SU-DHL-6 (cell line): ENCODE measurements around the gene SDC1.

Source experiments
- H2AFZ ChIP-seq: fragments of 200-600 bp; sonication (generic); 2 replicates; pipeline ENCODE4 v1.6.1; 2014; ENCODE audit warnings: low read depth, mild to moderate bottlenecking, moderate library complexity, mixed read lengths, antibody characterized with exemption, low read length; ENCODE audit not compliant: severe bottlenecking
- H3F3A ChIP-seq: fragments of 200-600 bp; shearing (Covaris generic); 2 replicates; pipeline ENCODE4 v1.6.0; 2016; ENCODE audit warnings: antibody characterized with exemption, mild to moderate bottlenecking; ENCODE audit not compliant: insufficient read depth
- H3K27ac ChIP-seq: fragments of 200-600 bp; sonication (generic); 2 replicates; pipeline ENCODE4 v1.5.1; 2016; ENCODE audit warnings: low read depth, mild to moderate bottlenecking, low read length, moderate library complexity, mixed read lengths
- H3K27me3 ChIP-seq: fragments of 200-600 bp; sonication (generic), shearing (Covaris generic); 2 replicates; pipeline ENCODE4 v1.6.0; 2014; ENCODE audit warnings: mild to moderate bottlenecking, low read length
- H3K36me3 ChIP-seq: fragments of 200-600 bp; sonication (generic); 2 replicates; pipeline ENCODE4 v1.6.1; 2014; ENCODE audit warnings: mild to moderate bottlenecking, low read length, mixed read lengths
- H3K4me2 ChIP-seq: fragments of 300-600, 200-600 bp; shearing (Covaris generic), sonication (generic); 2 replicates; pipeline ENCODE4 v1.6.0; 2014; ENCODE audit warnings: low read length, low read depth, mild to moderate bottlenecking; ENCODE audit not compliant: poor library complexity, severe bottlenecking
- H3K4me3 ChIP-seq: fragments of 200-600 bp; sonication (generic); 2 replicates; pipeline ENCODE4 v1.5.1; 2014; ENCODE audit warnings: antibody characterized with exemption, low read length, mild to moderate bottlenecking, mixed read lengths; ENCODE audit not compliant: insufficient read depth, poor library complexity, severe bottlenecking
- H3K79me2 ChIP-seq: fragments of 200-600 bp; sonication (generic); 2 replicates; pipeline ENCODE4 v1.6.1; 2014; ENCODE audit warnings: mild to moderate bottlenecking, low read length, moderate library complexity; ENCODE audit not compliant: insufficient read depth
- H3K9ac ChIP-seq: fragments of 200-600 bp; sonication (generic); 2 replicates; pipeline ENCODE4 v1.7.0; 2014; ENCODE audit warnings: mild to moderate bottlenecking, low read length
- H3K9me2 ChIP-seq: fragments of 200-600 bp; sonication (generic); replicated peaks from 2 replicates; pipeline ENCODE4 v1.6.1; 2014; ENCODE audit warnings: low read length; ENCODE audit not compliant: insufficient read depth
- H3K9me3 ChIP-seq: fragments of 200-600 bp; sonication (generic); 2 replicates; pipeline ENCODE4 v1.6.1; 2014; ENCODE audit warnings: low read length, mixed read lengths; ENCODE audit not compliant: insufficient read depth
- H4K20me1 ChIP-seq: fragments of 200-600 bp; sonication (generic); 2 replicates; pipeline ENCODE4 v1.6.1; 2014; ENCODE audit warnings: low read depth, mild to moderate bottlenecking, antibody characterized with exemption, low read length, moderate library complexity, mixed read lengths
- EZH2phosphoT487 ChIP-seq: fragments of 200-600 bp; sonication (generic), shearing (Covaris generic); conservative IDR thresholded peaks from 2 replicates; pipeline ENCODE4 v1.6.1; 2018; ENCODE audit warnings: mild to moderate bottlenecking, antibody characterized with exemption, low read length, moderate library complexity, mixed read lengths
- TF ChIP-seq, protein P1 (sequence below): fragments of 200-600 bp; sonication (generic); IDR thresholded peaks from one replicate; pipeline ENCODE4 v1.5.1; 2017; ENCODE audit warnings: antibody characterized with exemption, mild to moderate bottlenecking, low read length, moderate library complexity; ENCODE audit not compliant: insufficient read depth, poor library complexity, severe bottlenecking

The SDC1 gene

DNA sequence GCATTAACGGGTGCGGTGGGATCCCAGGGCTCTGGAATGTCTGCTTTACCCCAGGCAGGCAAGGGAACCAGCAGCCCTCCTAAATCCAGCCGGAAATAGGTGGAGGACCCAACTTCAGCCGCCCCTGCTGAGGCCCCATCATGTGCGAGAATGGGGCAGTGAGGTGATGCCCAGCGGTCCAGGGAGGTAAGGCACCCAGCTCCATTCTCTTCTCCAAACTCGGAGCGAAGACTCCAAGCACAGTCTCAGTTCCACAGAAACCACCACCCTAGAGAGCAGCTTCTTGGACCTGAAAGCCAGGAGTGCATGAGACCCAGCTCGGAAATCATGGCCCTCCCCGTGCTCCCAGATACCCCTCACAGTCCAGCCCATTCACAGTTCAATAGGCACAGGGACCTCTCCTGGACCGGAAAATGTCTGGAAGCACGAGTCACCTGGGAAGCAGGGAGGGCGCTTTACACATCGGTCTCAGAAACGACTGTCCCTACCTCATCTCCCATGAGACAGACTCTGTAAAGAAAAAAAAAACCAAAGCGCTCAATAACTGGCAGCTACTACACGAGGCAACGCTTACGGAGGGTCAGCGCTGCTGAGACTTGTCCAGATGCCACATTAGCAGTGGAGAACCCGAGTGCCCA is 2.0 kb downstream of the SDC1 start:
- Histone ChIP-seq H4K20me1 (no peaks in the 10 kb centered on the region), H3K27me3 (no peaks in the 10 kb centered on the region), H3K9me2 (no peaks in the 10 kb centered on the region), H3K27ac (no peak overlapping the region), H3K36me3 (no peaks in the 10 kb centered on the region), H2AFZ (no peak overlapping the region), H3K4me3 (no peak overlapping the region), H3K4me2 (peak overlapping the region; percentile 83), H3K79me2 (no peaks in the 10 kb centered on the region), H3F3A (no peaks in the 10 kb centered on the region), H3K9ac (no peak overlapping the region), H3K9me3 (no peaks in the 10 kb centered on the region)
- no peak for TF ChIP-seq EZH2phosphoT487
- TF ChIP-seq, protein P1, sequence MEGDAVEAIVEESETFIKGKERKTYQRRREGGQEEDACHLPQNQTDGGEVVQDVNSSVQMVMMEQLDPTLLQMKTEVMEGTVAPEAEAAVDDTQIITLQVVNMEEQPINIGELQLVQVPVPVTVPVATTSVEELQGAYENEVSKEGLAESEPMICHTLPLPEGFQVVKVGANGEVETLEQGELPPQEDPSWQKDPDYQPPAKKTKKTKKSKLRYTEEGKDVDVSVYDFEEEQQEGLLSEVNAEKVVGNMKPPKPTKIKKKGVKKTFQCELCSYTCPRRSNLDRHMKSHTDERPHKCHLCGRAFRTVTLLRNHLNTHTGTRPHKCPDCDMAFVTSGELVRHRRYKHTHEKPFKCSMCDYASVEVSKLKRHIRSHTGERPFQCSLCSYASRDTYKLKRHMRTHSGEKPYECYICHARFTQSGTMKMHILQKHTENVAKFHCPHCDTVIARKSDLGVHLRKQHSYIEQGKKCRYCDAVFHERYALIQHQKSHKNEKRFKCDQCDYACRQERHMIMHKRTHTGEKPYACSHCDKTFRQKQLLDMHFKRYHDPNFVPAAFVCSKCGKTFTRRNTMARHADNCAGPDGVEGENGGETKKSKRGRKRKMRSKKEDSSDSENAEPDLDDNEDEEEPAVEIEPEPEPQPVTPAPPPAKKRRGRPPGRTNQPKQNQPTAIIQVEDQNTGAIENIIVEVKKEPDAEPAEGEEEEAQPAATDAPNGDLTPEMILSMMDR: no peak

DNA sequence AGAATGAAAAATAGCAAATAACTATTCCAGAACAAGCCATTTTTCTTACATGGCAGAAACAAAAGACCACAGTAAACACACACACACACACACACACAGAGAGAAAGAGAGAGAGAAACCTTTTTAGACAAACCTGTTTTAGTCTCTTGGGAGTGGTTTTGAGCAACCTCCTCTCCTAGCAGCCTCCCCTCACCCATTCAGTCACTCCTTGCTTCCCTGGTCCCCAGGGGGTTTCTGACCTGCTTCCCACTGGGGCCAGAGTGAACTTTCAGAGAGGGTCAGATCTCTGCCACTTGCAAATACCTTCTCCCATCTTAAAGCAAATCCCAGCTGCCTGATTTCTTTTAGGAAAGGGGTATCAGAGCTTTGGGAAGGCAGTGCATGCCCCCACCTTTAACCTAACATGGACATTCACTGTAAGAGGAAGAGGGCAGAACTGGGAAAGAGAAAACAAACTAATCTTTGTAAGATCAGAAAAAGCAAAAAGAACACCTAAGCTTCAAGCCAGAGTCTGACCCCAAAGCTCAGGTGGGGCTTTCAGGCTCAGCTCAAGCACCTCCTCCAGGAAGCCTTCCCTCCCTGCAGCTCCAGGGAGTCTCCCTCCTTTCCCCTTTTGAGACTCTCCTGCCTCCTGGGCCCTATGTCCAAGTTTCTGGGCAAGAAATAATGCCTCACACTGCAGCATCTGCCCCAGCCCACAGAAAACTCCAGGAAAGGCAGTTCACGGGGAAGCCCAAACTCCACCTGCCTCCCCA is 2.7 kb downstream of the SDC1 start:
- Histone ChIP-seq H3K27ac (no peak overlapping the region), H3F3A (no peaks in the 10 kb centered on the region), H3K9ac (no peak overlapping the region), H3K79me2 (no peaks in the 10 kb centered on the region), H2AFZ (no peak overlapping the region), H3K36me3 (no peaks in the 10 kb centered on the region), H3K9me2 (no peaks in the 10 kb centered on the region), H3K4me3 (no peak overlapping the region), H3K27me3 (no peaks in the 10 kb centered on the region), H3K4me2 (no peak overlapping the region), H4K20me1 (no peaks in the 10 kb centered on the region), H3K9me3 (no peaks in the 10 kb centered on the region)
- TF ChIP-seq, protein P1: no peak
- TF ChIP-seq EZH2phosphoT487: no peak

DNA sequence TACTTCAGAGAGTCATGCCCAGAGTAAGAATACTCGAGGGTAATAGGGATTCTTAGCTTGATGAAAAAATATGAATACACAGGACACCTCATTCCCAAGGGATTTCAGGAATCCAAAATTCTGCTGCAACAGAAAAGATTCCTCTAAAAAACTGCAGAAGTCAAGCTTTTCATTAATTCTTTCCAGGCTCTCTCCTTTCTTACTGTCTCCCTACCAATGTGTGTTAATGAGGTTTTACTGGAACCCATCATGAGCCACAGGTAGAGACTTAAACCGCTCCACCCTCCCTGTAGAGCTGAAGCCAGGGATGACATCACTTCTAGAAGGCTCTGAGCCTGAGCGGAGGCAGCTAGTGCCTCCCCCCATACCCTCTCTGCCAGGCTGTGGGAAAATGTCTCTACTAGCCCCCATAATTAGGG is 3.4 kb downstream of the SDC1 start:
- Histone ChIP-seq H3K9me3 (no peaks in the 10 kb centered on the region), H4K20me1 (no peaks in the 10 kb centered on the region), H3K36me3 (no peaks in the 10 kb centered on the region), H3K4me3 (no peak overlapping the region), H3K4me2 (no peak overlapping the region), H3K27me3 (no peaks in the 10 kb centered on the region), H2AFZ (no peak overlapping the region), H3K9me2 (no peaks in the 10 kb centered on the region), H3K9ac (no peak overlapping the region), H3K79me2 (no peaks in the 10 kb centered on the region), H3K27ac (no peak overlapping the region), H3F3A (no peaks in the 10 kb centered on the region)
- TF ChIP-seq, protein P1: no peak
- TF ChIP-seq EZH2phosphoT487: no peak
